CD4-positive, alpha-beta T cell (primary cell): ENCODE measurements around the gene CNTLN. TPM values are rescaled to one million over a fixed set of nuclear protein-coding genes. Genes with fewer than 3 reads are reported as not detected.

ENCODE experiments used
- ATAC-seq: fragments of 200-7000 bp; cut with Tn5 transposase; one replicate; pipeline ENCODE4 v1.10.0; 2022; ENCODE audit warnings: mild to moderate bottlenecking; ENCODE audit not compliant: poor library complexity
- CTCF ChIA-PET: fragments of 350-600 bp; sonication (Branson Sonifier 250); formaldehyde crosslinking; loops from one replicate; lab custom pipeline; 2021; ENCODE audit warnings: antibody characterized with exemption, inconsistent platforms; lab: Charles Lee
- POLR2A ChIA-PET: fragments of 350-600 bp; sonication (Branson Sonifier 250); formaldehyde crosslinking; loops from one replicate; lab custom pipeline; 2021; ENCODE audit warnings: antibody characterized with exemption, inconsistent platforms; lab: Charles Lee
- DNase-seq, 14 experiments: peaks; one replicate each; pipeline ENCODE4 v3.0.0-alpha.2; 2013 to 2020; ENCODE audit warnings: mixed read lengths in 2 of 14
- H3K27ac ChIP-seq, 2 donors: one replicate each; pipeline versions ENCODE4 v1.5.1 to v1.7.0; 2013; ENCODE audit warnings: low read length in 2 of 2, low read depth in 1 of 2, mild to moderate bottlenecking in 1 of 2
- H3K27me3 ChIP-seq, 2 experiments: 1 replicate in 1 of 2; 2 replicates in 1 of 2; pipeline versions ENCODE4 v1.6.1 to v1.7.0; 2013; ENCODE audit warnings: low read length in 2 of 2, control low read depth in 1 of 2, mild to moderate bottlenecking in 1 of 2, moderate library complexity in 1 of 2; ENCODE audit not compliant: insufficient read depth in 2 of 2, control insufficient read depth in 1 of 2
- H3K36me3 ChIP-seq: one replicate; pipeline ENCODE4 v1.6.1; 2013; ENCODE audit warnings: low read length, control low read depth; ENCODE audit not compliant: insufficient read depth
- H3K4me1 ChIP-seq: one replicate; pipeline ENCODE4 v1.6.1; 2013; ENCODE audit warnings: low read length, control low read depth; ENCODE audit not compliant: insufficient read depth
- H3K4me3 ChIP-seq: one replicate; pipeline ENCODE4 v1.5.1; 2013; ENCODE audit warnings: mild to moderate bottlenecking, low read length, moderate library complexity
- H3K9me3 ChIP-seq, 2 experiments: 1 replicate in 1 of 2; 2 replicates in 1 of 2; pipeline versions ENCODE4 v1.6.1 to v1.7.0; 2013; ENCODE audit warnings: low read length in 2 of 2, mild to moderate bottlenecking in 2 of 2, control low read depth in 1 of 2, moderate library complexity in 1 of 2; ENCODE audit not compliant: control insufficient read depth in 1 of 2, insufficient read depth in 1 of 2
- H3K27ac Mint-ChIP-seq: one replicate; pipeline ENCODE4 v1.8.0; 2020; ENCODE audit warnings: mixed read lengths
- H3K27me3 Mint-ChIP-seq: one replicate; pipeline ENCODE4 v1.8.0; 2021; ENCODE audit warnings: mixed read lengths
- H3K36me3 Mint-ChIP-seq: one replicate; pipeline ENCODE4 v1.8.0; 2021; ENCODE audit warnings: low read depth, mixed read lengths
- H3K4me1 Mint-ChIP-seq: one replicate; pipeline ENCODE4 v1.8.0; 2021; ENCODE audit warnings: low read depth, mixed read lengths
- H3K4me3 Mint-ChIP-seq: one replicate; pipeline ENCODE4 v1.8.0; 2020; ENCODE audit warnings: mild to moderate bottlenecking, mixed read lengths
- H3K9me3 Mint-ChIP-seq: one replicate; pipeline ENCODE4 v1.8.0; 2020; ENCODE audit warnings: mixed read lengths
- intact Hi-C, 2 experiments: fragments of 100-400 bp; cut with DNase I in 1 of 2; cut with micrococcal nuclease in 1 of 2; formaldehyde crosslinking; loops; one replicate each; pipeline versions ENCODE4 v1.15.1 to v1.9.0; 2023 to 2025; cut with DNase I, micrococcal nuclease
- total RNA-seq, 174 experiments: library from RNA in 2 of 174; stranded (reverse) in 2 of 174; gene quantifications; one replicate each; pipeline ENCODE4 v1.2.3 and lab custom pipeline; 2021 to 2026
- TF ChIP-seq, protein P1 (sequence below): fragments of 200-600 bp; IDR thresholded peaks from one replicate; pipeline ENCODE4 v1.8.0; 2022; ENCODE audit warnings: antibody characterized with exemption, mild to moderate bottlenecking

Gene CNTLN
- total RNA-seq, 2 experiments from 2014 or later = 0.25 to 0.28 TPM

DNA sequence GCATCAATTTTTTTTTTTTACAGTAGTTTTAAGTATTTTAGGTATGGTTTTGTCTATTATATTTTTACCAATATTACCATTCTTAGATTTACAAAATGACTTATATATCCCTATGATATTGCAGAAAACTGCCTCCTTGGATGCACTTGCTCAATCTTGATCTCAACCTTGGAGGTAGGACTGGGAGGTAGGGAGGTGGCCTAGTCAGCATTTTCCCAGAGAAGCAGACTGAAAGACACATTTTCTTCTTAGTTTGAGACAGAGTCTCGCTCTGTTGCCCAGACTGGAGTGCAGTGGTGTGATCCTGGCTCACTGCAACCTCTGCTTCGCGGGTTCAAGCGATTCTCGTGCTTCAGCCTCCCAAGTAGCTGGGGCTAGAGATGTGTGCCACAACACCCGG is 268.7 kb downstream of the CNTLN start:
- no peaks in the 10 kb centered on the region for H3K36me3 Mint-ChIP-seq
- no peaks in the 10 kb centered on the region for H3K4me1 Mint-ChIP-seq
- peaks cover 2% of the 10 kb centered on the region for H3K9me3 Mint-ChIP-seq
- H3K27ac Mint-ChIP-seq = no peak overlapping the region
- intact Hi-C loops = no loop called here
- no peak for ATAC-seq
- Histone ChIP-seq H3K9me3 (peaks cover 0 to 12% of the 10 kb centered on the region in 2 experiments), H3K4me3 (no peak overlapping the region), H3K4me1 (no peaks in the 10 kb centered on the region), H3K27me3 (no peaks in the 10 kb centered on the region), H3K36me3 (no peaks in the 10 kb centered on the region), H3K27ac (no peak overlapping the region)
- no peaks in the 10 kb centered on the region for H3K27me3 Mint-ChIP-seq
- TF ChIP-seq, protein P1, sequence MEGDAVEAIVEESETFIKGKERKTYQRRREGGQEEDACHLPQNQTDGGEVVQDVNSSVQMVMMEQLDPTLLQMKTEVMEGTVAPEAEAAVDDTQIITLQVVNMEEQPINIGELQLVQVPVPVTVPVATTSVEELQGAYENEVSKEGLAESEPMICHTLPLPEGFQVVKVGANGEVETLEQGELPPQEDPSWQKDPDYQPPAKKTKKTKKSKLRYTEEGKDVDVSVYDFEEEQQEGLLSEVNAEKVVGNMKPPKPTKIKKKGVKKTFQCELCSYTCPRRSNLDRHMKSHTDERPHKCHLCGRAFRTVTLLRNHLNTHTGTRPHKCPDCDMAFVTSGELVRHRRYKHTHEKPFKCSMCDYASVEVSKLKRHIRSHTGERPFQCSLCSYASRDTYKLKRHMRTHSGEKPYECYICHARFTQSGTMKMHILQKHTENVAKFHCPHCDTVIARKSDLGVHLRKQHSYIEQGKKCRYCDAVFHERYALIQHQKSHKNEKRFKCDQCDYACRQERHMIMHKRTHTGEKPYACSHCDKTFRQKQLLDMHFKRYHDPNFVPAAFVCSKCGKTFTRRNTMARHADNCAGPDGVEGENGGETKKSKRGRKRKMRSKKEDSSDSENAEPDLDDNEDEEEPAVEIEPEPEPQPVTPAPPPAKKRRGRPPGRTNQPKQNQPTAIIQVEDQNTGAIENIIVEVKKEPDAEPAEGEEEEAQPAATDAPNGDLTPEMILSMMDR = no peak
- H3K4me3 Mint-ChIP-seq = no peak overlapping the region
- no peak for DNase-seq
- ChIA-PET POLR2A (no interaction called here), CTCF (no interaction called here)

DNA sequence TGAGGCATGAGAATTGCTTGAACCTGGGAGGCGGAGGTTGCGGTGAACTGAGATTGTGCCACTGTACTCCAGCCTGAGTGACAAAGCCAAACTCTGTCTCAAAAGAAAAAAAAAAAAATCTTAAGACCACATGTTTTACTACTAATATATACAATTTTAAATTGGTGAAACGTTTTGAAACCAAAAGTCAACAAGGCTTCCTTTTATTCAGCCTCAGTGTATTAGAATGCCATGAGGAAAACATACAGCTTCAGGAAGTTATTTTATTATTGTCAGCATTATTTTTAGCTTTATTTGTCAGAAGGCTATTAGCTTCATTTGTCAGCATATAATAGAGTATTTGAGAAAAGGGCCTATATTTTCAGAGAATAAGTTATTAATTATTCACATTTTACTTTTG is 280.1 kb downstream of the CNTLN start:
- Histone ChIP-seq H3K4me1 (no peaks in the 10 kb centered on the region), H3K27ac (no peak overlapping the region), H3K27me3 (no peaks in the 10 kb centered on the region), H3K36me3 (no peaks in the 10 kb centered on the region), H3K4me3 (no peak overlapping the region), H3K9me3 (no peaks in the 10 kb centered on the region)
- ChIA-PET CTCF (no interaction called here), POLR2A (no interaction called here)
- H3K4me1 Mint-ChIP-seq = no peaks in the 10 kb centered on the region
- DNase-seq (no peak), ATAC-seq (no peak)
- H3K27ac Mint-ChIP-seq = no peak overlapping the region
- no peaks in the 10 kb centered on the region for H3K27me3 Mint-ChIP-seq
- TF ChIP-seq, protein P1 = no peak
- H3K9me3 Mint-ChIP-seq = no peaks in the 10 kb centered on the region
- intact Hi-C loops = no loop called here
- H3K4me3 Mint-ChIP-seq = no peak overlapping the region
- H3K36me3 Mint-ChIP-seq = no peaks in the 10 kb centered on the region

DNA sequence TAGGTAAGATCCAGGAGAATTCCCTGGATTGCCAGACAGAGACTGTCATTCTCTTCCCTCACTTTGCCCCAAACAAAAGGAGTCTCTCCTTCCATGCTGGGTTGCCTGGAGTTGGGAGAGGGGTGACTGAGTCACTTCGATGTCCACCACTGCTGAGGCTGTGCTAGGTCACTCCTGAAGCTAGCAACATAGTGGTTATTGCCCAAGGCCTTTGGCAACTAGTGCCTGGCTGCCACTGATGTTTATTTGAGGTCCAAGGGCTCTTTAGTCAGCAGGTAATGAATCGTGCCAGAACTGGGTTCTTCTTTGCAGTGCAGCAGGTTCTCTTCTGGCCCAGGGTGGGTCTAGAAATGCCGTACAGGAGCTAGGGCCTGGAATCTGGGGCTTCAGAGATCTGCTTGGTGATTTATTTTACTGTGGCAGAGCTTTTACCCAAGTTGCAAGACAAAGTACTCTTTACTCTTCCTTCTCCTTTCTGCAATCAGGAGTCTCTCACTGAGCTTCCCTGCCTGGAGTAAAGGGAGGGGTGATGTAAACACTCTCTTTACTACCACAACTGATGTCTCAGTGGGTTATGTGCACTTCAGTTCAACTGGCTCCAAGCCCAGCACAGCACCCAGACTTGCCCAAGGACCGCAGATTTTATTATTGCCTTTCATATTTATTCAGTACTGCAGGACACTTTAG is 288.3 kb downstream of the CNTLN start:
- H3K9me3 ChIP-seq = no peaks in the 10 kb centered on the region
- Mint-ChIP-seq H3K9me3 (no peaks in the 10 kb centered on the region), H3K4me1 (no peaks in the 10 kb centered on the region), H3K27me3 (no peaks in the 10 kb centered on the region), H3K27ac (no peak overlapping the region), H3K36me3 (no peaks in the 10 kb centered on the region), H3K4me3 (no peak overlapping the region)
- TF ChIP-seq, protein P1 = no peak
- DNase-seq (no peak), ATAC-seq (no peak)
- H3K4me1 ChIP-seq = no peaks in the 10 kb centered on the region
- CTCF ChIA-PET = interaction anchor here (0.6 kb wide), 1 partner anchor 15 kb away, joined by 3 read pairs; no protein-coding TSS in a partner anchor
- no peak overlapping the region for H3K27ac ChIP-seq
- POLR2A ChIA-PET = no interaction called here
- no peaks in the 10 kb centered on the region for H3K36me3 ChIP-seq
- H3K4me3 ChIP-seq = no peak overlapping the region
- no peaks in the 10 kb centered on the region for H3K27me3 ChIP-seq
- intact Hi-C loops = no loop called here
